ENCODE measurements around the gene PEX5L.

- no peak for TF ChIP-seq CTCF (IDR thresholded peaks at IDR 0.05; ENCODE audit: low read depth, low read length)
- no peak for TF ChIP-seq EZH2phosphoT487 (IDR thresholded peaks at IDR 0.05; ENCODE audit: low read depth)
These were observed 41.9 kb upstream of the PEX5L start for GRCh38 chr3:180078592-180078991.

Measured in OCI-LY3 (cell line).